ENCODE measurements around the gene PLEKHM1.
"Not testable (repeated sequence)": the region's sequence is repeated elsewhere in the genome, so short reads cannot be mapped to it uniquely, and the experiment has no call there.

PLEKHM1 gene

GRCh38 chr17:45490615-45491433 is at the start of gene PLEKHM1:
Gene PLEKHM1, minus strand, starts transcription at chr17:45490721. Its CDS starts 8,237 bp downstream, at chr17:45482484.
- peak; percentile 39 for DNase-seq

- DNase-seq = not testable (repeated sequence)
Measured at GRCh38 chr17:45538168-45538567, 47.6 kb upstream of the PLEKHM1 start.

GRCh38 chr17:45506072-45506471 is 15.6 kb upstream of the PLEKHM1 start:
- not testable (repeated sequence) for DNase-seq

GRCh38 chr17:45505183-45505582 is 14.7 kb upstream of the PLEKHM1 start:
- not testable (repeated sequence) for DNase-seq

GRCh38 chr17:45501092-45501707 is 10.7 kb upstream of the PLEKHM1 start:
- not testable (repeated sequence) for DNase-seq

- DNase-seq = not testable (repeated sequence)
Measured at GRCh38 chr17:45500478-45500877, 10.0 kb upstream of the PLEKHM1 start.

- DNase-seq = not testable (repeated sequence)
Measured at GRCh38 chr17:45499208-45499607, 8.7 kb upstream of the PLEKHM1 start.

- not testable (repeated sequence) for DNase-seq
Measured at GRCh38 chr17:45498377-45498776, 7.9 kb upstream of the PLEKHM1 start.

GRCh38 chr17:45497449-45497848 is 6.9 kb upstream of the PLEKHM1 start:
- DNase-seq = not testable (repeated sequence)

GRCh38 chr17:45496507-45496906 is 6.0 kb upstream of the PLEKHM1 start:
- not testable (repeated sequence) for DNase-seq

- not testable (repeated sequence) for DNase-seq
Measured at GRCh38 chr17:45494556-45494955, 4.0 kb upstream of the PLEKHM1 start.

GRCh38 chr17:45492156-45492555 is 1.6 kb upstream of the PLEKHM1 start:
- DNase-seq = not testable (repeated sequence)

GRCh38 chr17:45490198-45490597 is 323 bp downstream of the PLEKHM1 start:
- DNase-seq = not testable (repeated sequence)

- not testable (repeated sequence) for DNase-seq
Measured at GRCh38 chr17:45487704-45488103, 2.8 kb downstream of the PLEKHM1 start.

GRCh38 chr17:45483591-45484216 is 6.8 kb downstream of the PLEKHM1 start:
- not testable (repeated sequence) for DNase-seq

GRCh38 chr17:45483177-45483576 is 7.3 kb downstream of the PLEKHM1 start:
- not testable (repeated sequence) for DNase-seq

- DNase-seq = not testable (repeated sequence)
Measured at GRCh38 chr17:45482317-45482716, 8.2 kb downstream of the PLEKHM1 start.

- DNase-seq = not testable (repeated sequence)
Measured at GRCh38 chr17:45475436-45475835, 15.1 kb downstream of the PLEKHM1 start.

- DNase-seq = not testable (repeated sequence)
Measured at GRCh38 chr17:45472249-45472648, 18.3 kb downstream of the PLEKHM1 start.

- not testable (repeated sequence) for DNase-seq
Measured at GRCh38 chr17:45469204-45469563, 21.3 kb downstream of the PLEKHM1 start.

GRCh38 chr17:45468293-45469203 is 22.0 kb downstream of the PLEKHM1 start:
- DNase-seq = not testable (repeated sequence)

Data from NCI-H2107 (cell line).